AG04449 (cell line): ENCODE results near the gene NPM3.

ENCODE experiments used
- CTCF ChIA-PET: fragments of 350-600 bp; formaldehyde crosslinking; extraction: SDS; loops from one replicate; lab custom pipeline; 2021; ENCODE audit warnings: antibody characterized with exemption; lab: Yijun Ruan, JAX
- POLR2A ChIA-PET: fragments of 400-600, 350-600 bp; formaldehyde crosslinking; extraction: SDS; loops from one replicate; lab custom pipeline; 2020; ENCODE audit warnings: antibody characterized with exemption, inconsistent platforms; lab: Yijun Ruan, JAX
- DNase-seq: peaks from one replicate; pipeline ENCODE4 v3.0.0-alpha.2; 2010; ENCODE audit warnings: low read depth, low spot score
- H3K4me3 ChIP-seq: 2 replicates; pipeline ENCODE4 v1.5.1; 2011; ENCODE audit warnings: low read depth, mild to moderate bottlenecking, control low read depth, low read length
- CTCF ChIP-seq: IDR thresholded peaks from one replicate; pipeline ENCODE4 v1.5.1; 2011; ENCODE audit warnings: mild to moderate bottlenecking, moderate library complexity, low read length, control low read depth, inconsistent platforms; ENCODE audit not compliant: insufficient read depth; ENCODE audit errors: missing control alignments

Gene NPM3

GRCh38 chr10:101777619-101778145 lies 5.6 kb downstream of the NPM3 start:
- no peak for TF ChIP-seq CTCF
- no peak overlapping the region for H3K4me3 ChIP-seq
- ChIA-PET CTCF (interaction anchor here (1.0 to 9.3 kb wide), 4 partner anchors 9 to 564 kb away, joined by 3 to 265 read pairs (median 94); no protein-coding TSS in a partner anchor), POLR2A (no interaction called here)
- no peak for DNase-seq

DNA sequence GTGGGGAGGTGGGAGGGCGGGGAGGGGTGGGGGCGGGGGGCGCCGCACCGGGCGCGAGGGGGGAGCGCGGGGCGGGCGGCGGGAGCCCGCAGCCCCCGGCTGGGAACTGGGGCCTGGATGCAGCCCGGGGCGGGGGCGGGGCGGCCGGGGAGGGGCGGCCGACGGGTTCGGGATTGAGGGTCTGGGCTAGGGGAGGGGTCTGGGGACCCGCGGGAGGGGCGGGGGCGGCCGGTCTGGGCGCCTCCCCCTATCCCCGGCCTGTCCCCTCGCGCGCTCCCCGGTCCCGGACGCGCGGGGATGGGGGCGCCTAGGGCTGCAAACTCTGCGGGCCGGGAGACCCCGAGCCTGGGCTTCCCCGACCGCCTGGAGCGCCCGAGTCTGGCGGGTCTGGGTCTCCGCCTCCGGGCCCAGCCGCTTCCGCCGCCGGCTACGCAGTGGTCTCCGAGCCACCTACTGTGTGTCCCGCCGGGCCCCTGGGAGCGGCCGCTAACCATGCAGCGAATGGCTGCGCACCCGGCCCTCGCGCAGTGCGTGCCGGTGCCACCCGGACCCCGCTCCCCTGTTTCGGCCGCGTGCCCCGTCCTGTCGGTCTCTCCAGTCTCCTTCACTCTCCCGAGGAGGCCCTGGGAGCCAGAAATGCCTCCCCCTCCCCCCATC lies 7.0 kb downstream of the NPM3 start:
- H3K4me3 ChIP-seq: no peak overlapping the region
- CTCF ChIA-PET: interaction anchor here (8.2 to 9.3 kb wide), 2 partner anchors 170 to 563 kb away, joined by 182 to 265 read pairs; no protein-coding TSS in a partner anchor
- TF ChIP-seq CTCF: no peak
- DNase-seq: no peak
- POLR2A ChIA-PET: no interaction called here

GRCh38 chr10:101775273-101776160 lies 7.7 kb downstream of the NPM3 start, which contains the start of gene FGF8:
Gene FGF8 (minus strand): TSS chr10:101776114. CDS start chr10:101775900, 214 bp downstream.
- POLR2A ChIA-PET: interaction anchor here (0.7 kb wide), 1 partner anchor 9 kb away, joined by 3 read pairs; no protein-coding TSS in a partner anchor
- no peak within 1 kb of the TSS for H3K4me3 ChIP-seq
- CTCF ChIA-PET: interaction anchor here (1.5 to 5.5 kb wide), 4 partner anchors 7 to 561 kb away, joined by 3 to 54 read pairs (median 28); partner anchors contain the start of gene NPM3

GRCh38 chr10:101774589-101775272 lies 8.5 kb downstream of the NPM3 start:
- POLR2A ChIA-PET: interaction anchor here (0.7 kb wide), 1 partner anchor 8 kb away, joined by 3 read pairs; no protein-coding TSS in a partner anchor
- CTCF ChIA-PET: interaction anchor here (1.2 to 5.5 kb wide), 5 partner anchors 7 to 613 kb away, joined by 3 to 54 read pairs (median 24); partner anchors contain the start of gene NPM3
- TF ChIP-seq CTCF: no peak
- no peak overlapping the region for H3K4me3 ChIP-seq
- DNase-seq: no peak

More at GRCh38 chr10:101775273-101776160, 7.7 kb downstream of the NPM3 start, which contains the start of gene FGF8:
- no peak for DNase-seq
- TF ChIP-seq CTCF: no peak

DNA sequence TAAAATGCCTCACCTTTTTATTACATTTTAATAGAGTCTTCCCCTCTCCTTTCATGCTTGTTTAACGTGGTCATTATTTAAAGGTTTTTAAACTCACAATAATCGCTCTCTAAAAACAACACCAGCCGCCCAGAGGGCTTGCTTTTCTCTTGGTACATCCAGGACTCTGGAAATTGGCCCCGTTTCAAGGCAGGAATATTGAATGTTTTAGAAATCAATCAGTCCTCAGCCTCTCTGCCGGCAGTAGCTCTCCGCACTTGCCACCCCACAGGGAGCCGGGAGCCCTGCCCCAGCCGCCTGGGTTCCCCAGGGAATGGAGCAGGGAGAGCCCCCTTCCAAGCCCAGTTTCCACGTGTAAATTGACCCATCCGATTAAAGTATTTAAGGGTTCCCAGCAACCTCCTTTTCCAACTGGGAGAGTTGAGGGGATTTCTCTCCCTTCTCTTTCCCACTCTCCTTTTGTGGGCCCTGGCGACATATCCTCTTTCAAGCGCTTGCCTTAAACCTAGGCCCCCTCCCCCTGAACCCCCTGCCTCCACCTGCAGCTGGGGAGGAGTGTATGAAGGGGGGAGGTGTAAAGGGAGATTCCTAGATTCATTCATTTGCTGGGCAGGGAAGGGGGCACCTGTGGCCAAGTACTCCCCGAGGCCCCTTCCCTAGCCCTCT lies 9.2 kb downstream of the NPM3 start:
- no peak for TF ChIP-seq CTCF
- ChIA-PET POLR2A (interaction anchor here (0.6 to 0.7 kb wide), 2 partner anchors 80 to 236 kb away, joined by 3 to 6 read pairs; no protein-coding TSS in a partner anchor), CTCF (interaction anchor here (0.7 to 5.5 kb wide), 9 partner anchors 8 to 612 kb away, joined by 3 to 54 read pairs (median 4); partner anchors contain the start of gene NPM3)
- H3K4me3 ChIP-seq: no peak overlapping the region
- no peak for DNase-seq
